Parathyroid adenoma (tissue), 2 donors: ENCODE data around the gene OSBPL2.

ENCODE experiments used
- H2AFZ ChIP-seq: fragments of 300-600 bp; sonication (generic); one replicate; pipeline ENCODE4 v1.7.0; 2017; ENCODE audit warnings: antibody characterized with exemption, mild to moderate bottlenecking
- H3K27ac ChIP-seq: fragments of 300-600 bp; sonication (generic); one replicate; pipeline ENCODE4 v1.7.0; 2017
- H3K27me3 ChIP-seq: fragments of 300-600 bp; sonication (generic); one replicate; pipeline ENCODE4 v1.7.0; 2017; ENCODE audit warnings: low read length; ENCODE audit not compliant: control insufficient read depth, insufficient read depth
- H3K36me3 ChIP-seq: fragments of 300-600 bp; sonication (generic); one replicate; pipeline ENCODE4 v1.7.0; 2017; ENCODE audit warnings: low read length; ENCODE audit not compliant: control insufficient read depth, insufficient read depth
- H3K4me1 ChIP-seq: fragments of 300-600 bp; sonication (generic); one replicate; pipeline ENCODE4 v1.7.0; 2017; ENCODE audit warnings: control low read depth
- H3K4me2 ChIP-seq: fragments of 300-600 bp; sonication (generic); one replicate; pipeline ENCODE4 v1.7.0; 2017; ENCODE audit warnings: low read length
- H3K4me3 ChIP-seq: fragments of 300-600 bp; sonication (generic); one replicate; pipeline ENCODE4 v1.7.0; 2017; ENCODE audit warnings: low read depth, low read length
- H3K79me2 ChIP-seq: fragments of 300-600 bp; sonication (generic); one replicate; pipeline ENCODE4 v1.7.0; 2017; ENCODE audit warnings: control low read depth
- H3K9ac ChIP-seq: fragments of 300-600 bp; sonication (generic); one replicate; pipeline ENCODE4 v1.7.0; 2017; ENCODE audit warnings: mild to moderate bottlenecking
- H3K9me3 ChIP-seq: fragments of 300-600 bp; sonication (generic); one replicate; pipeline ENCODE4 v1.7.0; 2017; ENCODE audit warnings: low read length; ENCODE audit not compliant: control insufficient read depth
- TF ChIP-seq, protein P1 (sequence below): fragments of 300-600 bp; sonication (generic); IDR thresholded peaks from one replicate; pipeline ENCODE4 v1.7.0; 2017; ENCODE audit warnings: antibody characterized with exemption, mild to moderate bottlenecking
- donor health status: primary hyperparathyroidism.

Gene OSBPL2

DNA sequence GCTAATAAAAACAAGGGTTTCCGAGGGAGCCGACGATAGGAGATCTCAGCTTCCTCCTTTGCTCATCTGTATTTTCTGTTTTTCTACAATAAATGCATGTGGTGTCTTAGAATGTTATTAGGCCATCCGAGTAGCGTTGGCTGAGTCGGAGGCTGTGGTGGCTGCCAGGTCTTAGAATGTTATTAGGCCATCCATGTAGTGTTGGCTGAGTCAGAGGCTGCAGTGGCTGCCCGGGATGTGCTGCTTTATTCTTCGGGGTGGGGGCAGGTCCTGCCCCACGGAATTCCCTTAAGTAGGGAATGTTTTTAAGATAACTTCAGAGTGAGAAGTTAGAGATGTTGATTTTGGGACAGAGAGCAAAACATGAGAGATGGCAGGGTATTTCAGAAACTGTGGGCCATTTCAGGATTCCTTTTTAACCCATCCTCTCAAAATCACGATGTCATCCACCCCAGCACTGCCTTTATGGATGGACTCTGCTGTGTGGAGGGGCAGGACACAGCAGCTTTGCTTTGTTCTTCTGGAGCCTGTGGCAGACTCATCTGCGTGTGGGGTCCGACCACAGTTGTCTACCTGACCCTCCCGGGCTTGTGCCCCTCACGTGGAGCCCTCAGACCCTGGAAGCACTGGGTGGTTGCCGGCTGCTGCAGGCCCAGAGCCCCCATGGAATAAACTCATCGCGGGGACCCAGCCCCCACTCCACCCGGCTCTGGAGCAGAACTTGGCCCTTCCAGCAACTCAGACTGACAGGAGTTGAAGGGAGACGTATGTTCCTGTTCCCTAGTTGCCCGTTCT lies 20.4 kb downstream of the OSBPL2 start:
- Histone ChIP-seq H3K4me3 (no peak overlapping the region), H3K79me2 (peaks cover 80% of the 10 kb centered on the region), H3K36me3 (no peaks in the 10 kb centered on the region), H3K9me3 (no peaks in the 10 kb centered on the region), H3K4me2 (no peak overlapping the region), H2AFZ (no peak overlapping the region), H3K27me3 (no peaks in the 10 kb centered on the region), H3K4me1 (no peaks in the 10 kb centered on the region), H3K9ac (no peak overlapping the region), H3K27ac (no peak overlapping the region)
- TF ChIP-seq, protein P1, sequence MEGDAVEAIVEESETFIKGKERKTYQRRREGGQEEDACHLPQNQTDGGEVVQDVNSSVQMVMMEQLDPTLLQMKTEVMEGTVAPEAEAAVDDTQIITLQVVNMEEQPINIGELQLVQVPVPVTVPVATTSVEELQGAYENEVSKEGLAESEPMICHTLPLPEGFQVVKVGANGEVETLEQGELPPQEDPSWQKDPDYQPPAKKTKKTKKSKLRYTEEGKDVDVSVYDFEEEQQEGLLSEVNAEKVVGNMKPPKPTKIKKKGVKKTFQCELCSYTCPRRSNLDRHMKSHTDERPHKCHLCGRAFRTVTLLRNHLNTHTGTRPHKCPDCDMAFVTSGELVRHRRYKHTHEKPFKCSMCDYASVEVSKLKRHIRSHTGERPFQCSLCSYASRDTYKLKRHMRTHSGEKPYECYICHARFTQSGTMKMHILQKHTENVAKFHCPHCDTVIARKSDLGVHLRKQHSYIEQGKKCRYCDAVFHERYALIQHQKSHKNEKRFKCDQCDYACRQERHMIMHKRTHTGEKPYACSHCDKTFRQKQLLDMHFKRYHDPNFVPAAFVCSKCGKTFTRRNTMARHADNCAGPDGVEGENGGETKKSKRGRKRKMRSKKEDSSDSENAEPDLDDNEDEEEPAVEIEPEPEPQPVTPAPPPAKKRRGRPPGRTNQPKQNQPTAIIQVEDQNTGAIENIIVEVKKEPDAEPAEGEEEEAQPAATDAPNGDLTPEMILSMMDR: no peak

- TF ChIP-seq, protein P1: no peak
- no peak overlapping the region for H3K9ac ChIP-seq
- no peak overlapping the region for H3K4me3 ChIP-seq
- no peaks in the 10 kb centered on the region for H3K36me3 ChIP-seq
- H3K4me1 ChIP-seq: no peaks in the 10 kb centered on the region
- peaks cover 76% of the 10 kb centered on the region for H3K79me2 ChIP-seq
- H3K27ac ChIP-seq: no peak overlapping the region
- no peak overlapping the region for H2AFZ ChIP-seq
- no peak overlapping the region for H3K4me2 ChIP-seq
- H3K9me3 ChIP-seq: no peaks in the 10 kb centered on the region
- no peaks in the 10 kb centered on the region for H3K27me3 ChIP-seq
These were observed 20.9 kb downstream of the OSBPL2 start for GRCh38 chr20:62259294-62259565.

DNA sequence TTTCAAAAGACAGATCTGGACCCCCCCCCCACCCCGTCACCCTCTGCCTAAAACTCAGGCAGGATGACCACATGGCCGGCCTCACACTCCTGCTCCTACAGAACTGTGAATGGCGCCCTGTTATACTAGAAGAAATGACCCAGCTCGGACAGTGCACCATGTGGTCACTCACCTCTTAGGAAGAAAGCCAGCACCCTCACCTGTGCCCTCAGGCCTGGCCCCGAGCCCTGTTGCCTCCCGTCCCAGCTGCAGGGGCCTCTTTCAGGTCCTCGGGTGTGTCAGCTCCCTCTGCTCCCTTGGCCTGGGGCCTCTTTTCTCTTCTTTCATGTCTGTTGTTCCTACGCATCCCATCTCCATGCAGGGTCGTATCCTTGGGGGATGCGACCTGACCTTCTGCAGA lies 23.7 kb downstream of the OSBPL2 start:
- Histone ChIP-seq H3K4me3 (no peak overlapping the region), H3K36me3 (no peaks in the 10 kb centered on the region)

GRCh38 chr20:62263396-62263795 lies 25.1 kb downstream of the OSBPL2 start:
- no peak overlapping the region for H3K4me2 ChIP-seq
- no peak overlapping the region for H3K9ac ChIP-seq
- H3K36me3 ChIP-seq: no peaks in the 10 kb centered on the region
- no peak overlapping the region for H2AFZ ChIP-seq
- H3K27me3 ChIP-seq: no peaks in the 10 kb centered on the region
- H3K79me2 ChIP-seq: peaks cover 55% of the 10 kb centered on the region
- no peak overlapping the region for H3K4me3 ChIP-seq
- H3K4me1 ChIP-seq: no peaks in the 10 kb centered on the region
- H3K9me3 ChIP-seq: no peaks in the 10 kb centered on the region
- TF ChIP-seq, protein P1: no peak
- H3K27ac ChIP-seq: no peak overlapping the region

More for the DNA sequence above, 23.7 kb downstream of the OSBPL2 start:
- no peaks in the 10 kb centered on the region for H3K9me3 ChIP-seq
- no peak overlapping the region for H2AFZ ChIP-seq
- H3K27me3 ChIP-seq: no peaks in the 10 kb centered on the region
- H3K27ac ChIP-seq: no peak overlapping the region
- no peak overlapping the region for H3K4me2 ChIP-seq
- H3K79me2 ChIP-seq: peaks cover 67% of the 10 kb centered on the region
- no peak overlapping the region for H3K9ac ChIP-seq
- TF ChIP-seq, protein P1: no peak
- no peaks in the 10 kb centered on the region for H3K4me1 ChIP-seq

DNA sequence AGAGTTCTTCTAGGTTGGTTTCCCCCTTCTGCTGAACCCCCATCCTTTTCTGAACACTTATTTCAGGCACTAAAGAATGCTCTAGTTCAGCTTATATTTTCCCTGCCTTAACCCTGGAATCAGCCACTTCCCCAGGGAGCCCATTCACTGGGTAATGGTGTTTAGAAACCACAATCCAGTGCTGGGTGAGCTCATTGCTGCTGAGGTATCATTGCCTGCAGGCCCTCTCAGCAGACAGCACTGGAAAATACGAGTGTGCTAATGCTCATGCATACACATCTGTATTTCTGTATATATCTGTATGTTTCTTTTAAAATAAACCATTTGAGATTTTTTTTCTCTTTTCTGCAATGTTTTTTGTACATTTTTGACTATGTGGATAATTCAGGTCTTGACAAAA lies 27.0 kb downstream of the OSBPL2 start:
- Histone ChIP-seq H3K27me3 (no peaks in the 10 kb centered on the region), H3K36me3 (no peaks in the 10 kb centered on the region), H3K4me2 (no peak overlapping the region), H3K4me1 (no peaks in the 10 kb centered on the region), H3K9ac (no peak overlapping the region), H3K9me3 (no peaks in the 10 kb centered on the region), H3K79me2 (peaks cover 53% of the 10 kb centered on the region), H3K4me3 (no peak overlapping the region), H2AFZ (no peak overlapping the region), H3K27ac (no peak overlapping the region)
- TF ChIP-seq, protein P1: no peak
